SK-N-DZ (cell line): Measurements from ENCODE around the gene TRABD2B.

ENCODE experiments used
- DNase-seq: peaks from one replicate; pipeline ENCODE4 v3.0.0-alpha.2; 2015; ENCODE audit warnings: low spot score

Gene TRABD2B

DNA sequence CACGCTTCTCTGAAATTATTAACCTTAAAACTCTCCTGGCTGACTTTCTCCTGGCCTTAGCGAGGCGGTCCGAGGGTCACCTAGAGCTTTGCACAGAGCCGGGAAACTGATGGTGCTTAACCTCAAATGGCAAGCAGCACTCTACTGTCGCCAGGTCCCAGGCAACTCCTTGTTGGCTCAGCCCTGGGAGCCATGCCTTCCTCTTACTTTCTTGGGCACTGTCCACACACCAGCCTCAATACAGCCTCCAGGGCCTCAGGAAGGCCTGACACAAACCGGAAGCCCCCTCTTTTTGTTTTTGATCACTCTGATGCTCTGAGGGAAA lies 3.8 kb downstream of the TRABD2B start:
- no peak for DNase-seq

DNA sequence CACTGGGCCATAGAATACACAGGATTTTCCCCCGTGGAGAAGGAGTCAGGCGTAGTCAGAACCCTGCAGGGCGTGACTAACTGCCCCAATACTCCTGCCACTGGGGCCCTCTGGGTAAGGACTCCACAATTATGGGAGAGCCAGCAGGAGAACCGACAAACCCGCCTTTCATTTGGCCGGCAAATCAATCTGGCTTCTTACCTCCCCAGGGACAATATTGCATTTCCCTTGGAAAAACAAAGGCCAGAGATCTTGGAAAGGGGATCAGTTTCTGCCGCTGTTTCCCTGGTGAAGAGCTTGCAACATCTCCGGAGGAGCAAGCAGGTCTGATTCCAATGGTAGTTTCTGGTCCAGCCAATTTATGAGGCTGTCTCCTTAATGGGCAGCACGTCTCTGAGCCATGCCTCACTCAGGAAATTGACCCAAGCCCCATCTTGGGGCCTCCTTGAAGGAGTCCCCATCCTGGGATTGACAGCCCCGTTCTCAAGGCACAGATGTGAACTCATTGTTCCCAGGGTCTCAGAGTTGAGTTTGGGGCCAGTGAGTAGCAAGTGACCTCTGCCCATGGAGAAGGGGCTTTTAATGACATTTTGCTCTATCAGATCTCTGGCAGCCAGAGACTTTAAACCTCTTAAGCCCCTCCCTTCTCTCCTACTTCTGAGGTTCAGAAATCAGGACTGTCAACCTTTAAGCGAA lies 4.3 kb downstream of the TRABD2B start:
- no peak for DNase-seq

DNA sequence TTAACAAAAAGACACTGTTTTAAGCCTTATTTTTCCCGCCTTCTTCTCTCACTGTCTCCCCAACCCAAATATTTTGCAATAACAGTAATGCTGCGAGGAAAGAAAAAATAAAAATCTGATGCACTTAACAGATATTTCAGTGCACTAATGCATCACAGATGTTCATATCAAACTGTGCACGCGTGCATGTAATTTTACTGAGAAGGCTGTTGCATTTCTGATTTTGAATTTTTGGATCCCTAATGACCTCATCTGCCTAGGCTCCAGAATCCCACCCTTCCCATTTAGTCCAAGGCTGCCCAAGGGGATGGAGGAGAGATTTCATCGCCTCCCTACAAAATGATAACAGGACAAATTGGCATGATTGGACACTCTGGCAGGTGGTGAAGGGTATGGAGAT lies 5.5 kb downstream of the TRABD2B start:
- DNase-seq = no peak

DNA sequence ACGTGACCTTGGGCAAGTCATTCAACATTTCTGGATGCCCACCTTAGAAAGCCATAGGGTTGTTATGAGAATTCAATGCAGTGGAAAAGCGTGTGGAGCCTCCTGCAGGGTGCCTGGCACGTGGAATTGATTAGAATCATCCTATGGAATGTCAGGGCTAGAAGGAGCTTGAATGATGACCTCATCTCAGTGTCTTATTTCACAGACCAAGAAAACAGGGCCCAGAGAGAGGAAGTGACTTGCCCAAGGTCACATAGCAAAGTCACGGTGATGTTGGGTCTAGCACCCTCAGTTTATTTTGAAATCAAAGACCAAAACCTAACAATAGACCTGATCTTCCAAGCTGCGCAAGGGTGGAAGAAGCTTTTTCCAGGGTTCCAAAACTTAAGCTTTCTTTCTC lies 6.0 kb downstream of the TRABD2B start:
- DNase-seq = no peak

DNA sequence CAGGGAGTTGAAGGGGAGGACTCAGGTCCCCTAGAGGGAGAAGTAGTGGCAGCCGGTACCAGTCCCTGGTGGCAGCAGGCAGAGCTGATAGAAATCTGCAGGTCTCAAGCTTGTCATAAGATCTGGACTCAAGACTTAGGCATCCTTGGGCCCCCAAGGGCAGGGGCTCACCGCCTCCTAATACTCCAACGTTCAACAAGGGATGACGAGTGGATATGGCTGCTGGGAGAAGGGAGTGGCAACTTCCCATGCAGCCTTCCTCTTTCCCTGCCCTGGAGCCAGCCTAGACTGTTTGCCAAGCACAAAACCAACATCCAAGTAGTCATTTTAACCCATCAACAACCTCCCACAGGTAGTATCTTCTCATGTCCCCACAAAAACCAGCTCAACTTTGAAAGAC lies 6.9 kb downstream of the TRABD2B start:
- DNase-seq = no peak

DNA sequence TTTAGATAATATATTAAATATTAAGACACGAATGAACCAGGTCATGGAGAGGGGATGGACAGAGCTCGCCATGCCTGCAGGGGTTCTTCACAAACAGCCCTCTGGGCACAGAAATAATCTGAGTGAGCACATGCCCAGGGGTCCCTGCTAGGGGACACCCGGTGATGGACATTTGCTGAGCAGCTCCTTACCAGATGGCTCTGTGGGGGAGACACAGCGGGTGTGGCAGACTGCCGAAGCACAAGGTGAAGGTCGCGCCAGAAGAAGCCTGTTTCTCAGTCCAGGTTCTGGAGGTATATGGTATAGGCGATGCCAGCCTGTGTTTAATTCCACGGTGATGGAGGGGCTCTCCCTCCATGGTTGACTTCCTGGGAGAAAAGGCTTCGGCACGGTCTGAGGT lies 9.6 kb downstream of the TRABD2B start:
- DNase-seq = no peak

DNA sequence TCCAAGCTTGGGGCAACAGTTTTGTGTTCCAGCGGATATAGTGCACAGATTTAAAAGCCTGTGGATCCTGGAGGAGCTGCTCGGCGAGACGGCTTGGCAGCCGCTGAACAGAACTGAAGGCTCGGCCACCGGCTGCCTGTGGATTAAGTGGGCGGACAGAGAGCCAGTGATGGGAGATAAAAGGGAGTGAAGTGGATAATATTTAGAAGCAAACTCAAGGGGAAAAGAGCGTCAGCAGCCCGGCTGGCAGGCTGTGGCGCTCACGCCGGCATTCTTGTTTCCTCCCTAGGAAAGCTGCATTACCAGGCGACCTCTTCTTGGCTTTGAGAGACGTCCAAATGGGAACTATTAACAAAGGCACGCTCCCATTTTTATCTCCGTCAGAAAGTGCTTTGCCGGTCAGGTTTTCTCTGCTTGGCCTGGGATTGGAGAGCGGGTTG lies 10.4 kb downstream of the TRABD2B start:
- no peak for DNase-seq

DNA sequence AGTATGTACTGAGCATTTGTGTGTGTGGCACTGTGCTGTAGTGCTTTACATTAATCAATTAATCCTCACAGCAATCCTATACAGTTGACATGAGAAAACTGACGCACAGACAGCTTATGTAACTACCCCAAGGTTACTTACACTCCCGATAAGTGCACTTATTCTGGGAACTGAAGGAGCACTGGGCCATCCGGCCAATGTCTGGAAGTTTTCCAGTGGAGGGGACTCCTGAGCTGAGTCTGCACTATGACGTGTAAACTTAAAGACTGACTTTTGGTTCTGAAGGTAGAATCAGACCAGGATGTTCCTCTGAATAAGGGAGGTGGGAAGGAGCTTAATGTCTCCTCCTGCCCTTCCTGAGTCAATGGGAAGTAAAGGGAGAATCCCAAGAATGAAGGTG lies 12.2 kb downstream of the TRABD2B start:
- DNase-seq = no peak

DNA sequence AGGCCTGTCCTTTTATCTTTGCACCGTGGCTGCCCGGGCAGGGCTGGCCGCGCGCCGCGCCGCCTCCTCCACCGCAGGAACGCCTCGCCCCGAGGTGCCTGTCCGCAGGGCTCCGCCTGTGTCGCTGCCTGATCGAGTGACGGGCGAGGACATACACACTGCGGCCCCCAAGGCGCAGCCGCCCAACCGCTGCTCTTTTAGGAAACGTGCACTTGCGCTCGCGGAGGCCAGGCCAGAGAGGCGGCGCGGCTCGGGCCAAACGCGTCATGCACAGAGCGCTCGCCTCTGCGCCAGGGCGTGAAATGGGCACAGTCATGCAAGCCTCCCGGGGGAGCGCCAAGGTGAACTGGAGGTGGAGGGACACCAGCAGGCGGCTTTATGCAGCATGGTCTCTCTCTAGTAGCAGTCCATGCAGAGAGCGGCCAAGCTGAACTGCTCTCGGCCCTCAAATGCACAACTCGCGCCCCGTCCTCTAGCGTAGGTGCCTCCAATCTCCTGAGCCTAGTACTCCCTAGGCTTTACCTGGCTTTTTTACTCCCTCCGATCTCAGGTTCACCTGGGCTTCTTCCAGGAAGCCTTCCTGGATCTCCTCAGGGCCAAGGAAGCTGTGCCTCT lies 12.9 kb downstream of the TRABD2B start:
- DNase-seq = no peak

DNA sequence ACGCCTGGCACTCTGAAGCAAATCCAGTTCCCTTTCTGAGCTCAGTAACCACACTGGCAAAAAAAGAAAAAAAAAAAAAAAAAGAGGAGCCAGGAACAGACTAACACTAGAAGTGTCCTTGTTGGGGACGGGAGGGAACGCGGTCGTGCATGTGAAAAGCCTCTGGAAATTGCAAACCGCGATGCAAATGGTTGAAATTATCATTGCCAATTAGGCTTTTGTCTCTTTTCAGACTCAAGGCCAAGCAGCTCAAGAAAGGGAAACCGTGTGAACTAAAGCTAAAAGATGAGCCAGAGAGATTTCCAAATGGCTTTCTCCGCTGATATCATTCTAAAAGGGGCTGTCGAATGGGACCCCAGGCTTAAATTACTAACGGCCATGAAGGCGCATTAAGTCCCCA lies 13.5 kb downstream of the TRABD2B start:
- no peak for DNase-seq

DNA sequence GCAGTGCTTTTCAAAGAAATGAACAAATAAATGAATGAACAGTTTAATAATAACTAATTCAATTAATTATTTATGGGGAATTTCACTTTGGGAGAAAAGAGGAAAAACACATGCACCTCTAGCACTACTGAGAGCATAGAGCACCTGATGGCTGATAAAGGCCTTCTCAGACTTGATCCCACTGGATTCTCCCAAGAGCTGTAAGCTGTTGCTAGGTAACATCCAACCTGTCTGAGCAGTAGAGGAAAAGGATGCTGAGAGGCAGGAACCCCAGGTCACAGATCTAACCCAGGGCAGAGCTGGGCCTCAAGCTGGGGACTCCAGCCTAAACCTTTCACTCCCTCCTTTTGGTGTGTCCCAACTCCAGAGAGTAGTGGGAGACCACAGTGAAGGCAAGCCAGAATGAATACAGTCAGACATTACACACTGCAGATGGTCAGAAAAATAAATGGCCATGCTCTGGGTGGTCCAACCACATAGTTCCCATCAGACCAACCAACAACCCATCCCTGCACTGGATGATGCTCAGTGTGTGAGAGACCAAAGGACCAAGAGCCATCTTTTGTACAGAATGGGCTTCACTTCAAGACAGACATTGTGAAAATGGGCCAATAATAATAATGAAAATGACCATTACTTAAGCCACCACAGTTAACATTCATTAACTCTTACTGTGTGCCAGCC lies 15.4 kb downstream of the TRABD2B start:
- no peak for DNase-seq

DNA sequence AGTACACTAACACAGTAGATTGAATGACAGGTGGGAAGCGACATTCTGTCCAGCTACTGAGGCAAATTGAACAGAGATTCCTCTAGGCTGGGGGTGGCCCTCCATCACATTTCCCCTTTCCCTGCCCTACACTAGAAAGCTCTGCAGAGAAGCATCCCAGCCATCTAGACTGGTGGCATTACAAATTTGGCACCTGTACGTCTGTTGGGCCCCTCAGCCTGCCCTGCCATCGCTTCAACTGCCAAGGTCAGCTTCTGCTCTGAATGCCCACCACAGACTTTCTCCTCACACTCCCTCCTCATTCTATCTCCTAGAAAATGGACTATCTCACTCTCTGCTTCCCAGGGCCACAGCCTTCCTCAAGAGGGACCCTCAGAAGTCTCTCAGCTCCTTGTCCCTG lies 16.7 kb downstream of the TRABD2B start:
- no peak for DNase-seq

DNA sequence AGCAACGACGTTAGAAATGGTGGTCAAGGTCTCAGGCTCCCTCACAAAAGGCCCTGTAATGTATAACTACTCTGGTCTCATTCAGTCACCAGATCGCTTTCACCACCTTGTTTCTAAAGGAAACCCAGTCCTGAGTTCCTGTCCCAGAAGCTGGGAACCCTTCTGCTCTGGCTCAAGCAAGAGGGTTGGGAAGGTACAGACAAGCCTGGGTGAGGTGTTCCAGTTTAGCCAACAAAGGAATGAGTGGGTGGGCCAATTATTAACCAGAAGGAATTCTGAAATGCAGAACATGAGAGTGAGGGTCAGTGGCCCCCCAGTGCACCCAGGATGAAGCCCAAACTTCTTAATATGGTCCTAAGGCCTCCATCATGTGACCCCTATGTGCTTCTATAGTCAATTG lies 17.5 kb downstream of the TRABD2B start:
- DNase-seq = no peak

DNA sequence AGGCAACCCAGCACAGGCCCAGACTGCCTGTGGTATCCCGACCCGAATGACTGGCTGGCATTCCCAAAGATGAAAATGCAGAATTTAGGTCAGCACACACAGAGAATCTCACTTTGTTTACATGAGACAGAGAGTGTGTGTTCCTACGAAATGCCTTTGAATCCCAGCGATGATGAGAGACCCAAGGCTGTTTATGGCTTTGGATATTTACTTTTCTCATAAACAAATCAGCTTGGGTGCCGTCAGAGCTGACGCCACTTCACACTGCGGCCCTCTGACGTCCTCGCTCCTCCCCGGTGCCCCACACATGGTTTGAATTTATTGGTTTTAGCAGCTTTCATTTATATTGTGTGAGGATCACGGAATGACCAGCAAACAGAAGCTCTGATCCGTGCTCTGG lies 18.7 kb downstream of the TRABD2B start:
- DNase-seq = no peak

DNA sequence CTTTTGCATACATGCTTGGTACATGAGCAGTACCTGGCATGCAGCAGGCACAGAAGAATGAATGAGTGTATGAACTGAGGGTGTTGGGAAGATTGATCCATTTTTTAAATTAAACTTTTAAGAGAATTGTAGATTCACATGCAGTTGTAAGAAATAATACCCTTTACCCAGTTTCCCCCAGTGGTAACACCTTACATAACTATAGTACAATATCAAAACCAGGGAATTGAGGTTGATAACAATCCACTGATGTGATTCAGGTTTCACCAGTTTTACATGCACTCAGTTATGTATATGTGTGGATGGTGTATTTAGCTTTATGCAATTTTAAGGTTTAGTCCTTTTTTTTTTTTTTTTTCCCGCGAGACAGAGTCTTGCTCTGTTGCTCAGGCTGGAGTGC lies 20.5 kb downstream of the TRABD2B start:
- no peak for DNase-seq

DNA sequence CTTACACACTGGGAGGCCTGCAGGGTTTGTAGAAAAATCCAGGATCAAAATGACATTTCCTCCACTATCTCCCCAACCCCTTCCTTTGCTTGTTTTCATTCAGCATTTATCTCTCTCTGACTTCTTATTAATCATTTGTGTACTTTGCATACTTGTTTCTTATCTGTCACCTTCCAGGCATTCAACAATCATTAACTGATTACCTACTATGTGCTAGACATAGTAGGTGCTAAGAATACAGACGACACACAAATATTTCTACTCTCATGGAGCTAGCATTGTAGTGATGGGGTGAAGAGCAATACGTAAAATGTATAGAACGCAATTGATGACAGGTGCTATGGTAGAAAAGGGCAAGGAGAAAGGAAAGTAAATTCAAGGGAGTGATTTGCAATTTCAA lies 20.9 kb downstream of the TRABD2B start:
- DNase-seq = no peak

DNA sequence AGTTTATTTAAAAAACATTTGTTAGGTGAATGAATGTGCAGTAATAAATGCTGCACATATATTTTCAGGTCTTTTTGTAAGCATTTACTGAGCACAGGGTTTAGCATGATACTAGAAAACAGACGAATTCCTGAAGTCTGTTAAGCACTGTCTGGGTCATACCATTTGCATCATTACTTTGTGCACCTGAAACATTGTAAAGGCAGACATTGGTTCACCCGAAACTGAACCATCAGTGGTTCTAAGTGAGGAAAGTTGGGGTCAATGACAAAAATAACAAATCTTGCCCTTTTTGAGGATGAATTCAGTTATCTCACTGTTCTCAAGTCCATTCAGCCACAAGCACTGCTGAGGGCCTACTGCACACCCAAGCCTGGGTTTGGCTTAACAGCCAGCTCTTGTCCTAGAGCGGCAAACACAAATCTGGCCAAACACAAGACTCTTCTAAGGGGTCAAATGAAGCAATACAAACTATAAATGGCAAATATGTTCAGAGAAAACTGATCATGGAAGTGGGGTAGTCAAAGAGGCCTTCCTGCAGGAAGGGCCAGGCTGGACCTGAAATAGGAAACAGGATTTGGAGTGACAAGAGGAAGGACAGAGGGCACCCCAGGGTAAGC lies 21.8 kb downstream of the TRABD2B start:
- DNase-seq = no peak

DNA sequence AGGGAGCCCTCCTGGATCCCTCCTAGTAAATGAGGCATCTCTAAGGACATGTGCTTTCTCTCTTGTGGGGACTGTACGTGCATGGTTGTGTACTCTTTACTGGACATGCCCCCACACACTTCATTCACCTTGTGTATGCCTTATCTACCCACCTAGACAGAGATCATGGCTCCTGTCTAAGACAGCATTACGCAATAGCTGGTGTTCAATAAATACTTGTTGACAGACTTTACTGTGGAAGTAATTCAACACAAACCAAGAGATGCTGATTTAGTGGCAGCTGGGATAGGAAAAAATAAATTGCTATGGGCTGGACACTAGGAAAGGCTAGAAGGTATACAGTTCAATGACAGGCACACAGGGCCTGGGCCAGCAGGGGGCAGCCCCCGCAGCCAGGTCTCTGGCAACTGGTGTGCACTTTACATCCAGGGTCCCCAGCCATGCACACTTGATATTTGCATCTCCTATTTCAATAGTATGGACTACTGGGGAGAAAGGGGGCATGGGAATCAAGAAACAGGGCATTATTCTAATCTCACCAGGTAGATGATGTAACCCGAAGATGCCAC lies 24.2 kb downstream of the TRABD2B start:
- no peak for DNase-seq

DNA sequence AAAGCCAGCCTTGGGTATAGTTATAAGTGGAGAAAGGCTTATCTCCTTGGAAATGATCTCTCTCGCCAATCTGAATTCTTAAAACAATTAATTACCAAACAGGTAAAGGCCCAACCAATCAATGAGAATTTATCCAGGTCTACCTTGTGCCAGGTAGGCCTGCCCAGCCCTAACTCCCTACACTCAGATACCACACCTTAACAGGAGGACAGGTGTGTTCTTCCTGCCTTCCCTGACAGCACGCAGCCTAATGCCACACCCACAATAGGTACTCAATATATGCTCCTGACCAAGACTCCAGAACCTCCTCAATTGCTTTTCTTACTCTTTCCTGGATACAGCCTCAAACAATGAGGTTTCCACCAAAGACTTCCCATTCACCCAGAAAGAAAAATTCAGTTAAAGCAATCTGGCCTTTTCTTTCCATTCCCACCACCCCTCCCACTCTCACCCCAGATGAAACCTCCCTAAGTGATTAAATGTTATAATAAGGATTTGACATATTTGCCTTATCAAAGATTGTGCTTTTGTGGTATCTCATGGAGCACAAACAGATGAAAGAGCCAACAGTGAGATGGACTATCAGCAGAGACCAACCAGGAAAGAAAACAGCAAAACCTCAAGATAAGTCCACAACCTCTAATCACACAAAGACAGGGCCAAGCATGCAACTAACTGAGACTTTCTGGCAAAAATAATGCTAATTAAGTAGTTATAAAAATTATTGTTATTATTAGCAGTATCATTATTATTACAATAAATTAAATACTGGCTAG lies 25.6 kb downstream of the TRABD2B start:
- DNase-seq = no peak

DNA sequence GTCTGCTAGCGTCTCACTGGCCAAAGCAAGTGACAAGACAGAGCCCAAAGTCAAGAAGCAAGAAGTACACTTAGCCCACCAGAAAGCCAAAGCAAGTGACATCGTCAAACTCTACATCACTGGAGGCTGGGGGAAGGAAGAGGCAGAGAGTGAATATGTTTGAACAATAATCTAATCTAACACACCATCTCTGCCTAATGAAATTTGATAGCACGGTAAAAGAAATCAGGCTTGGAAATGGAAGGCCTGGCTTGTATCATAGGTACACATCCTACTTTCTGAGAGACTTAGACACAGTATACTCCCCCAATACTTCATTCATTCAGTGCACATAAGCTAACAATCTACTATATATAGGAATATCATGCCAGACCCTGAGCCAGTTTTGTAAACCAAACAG lies 26.3 kb downstream of the TRABD2B start:
- DNase-seq = peak; percentile 90

DNA sequence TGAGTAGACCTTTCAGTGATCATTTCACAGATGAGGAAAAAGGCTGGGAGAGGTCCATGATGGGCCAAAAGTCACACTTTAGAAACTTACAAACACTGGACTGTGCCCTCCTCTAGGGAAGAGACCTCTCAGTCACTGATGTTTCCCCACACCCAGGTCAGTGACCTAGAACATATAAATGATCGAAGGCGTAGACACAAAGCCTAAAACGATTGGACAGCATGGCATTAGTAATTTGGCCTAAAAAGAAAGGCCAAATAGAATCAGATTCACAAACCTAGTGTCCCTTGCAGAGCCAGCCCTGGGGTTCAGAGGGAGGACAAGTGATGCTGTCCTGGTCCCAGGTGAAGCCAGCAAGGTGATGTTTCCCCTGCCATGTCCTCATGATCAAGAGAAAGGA lies 27.7 kb downstream of the TRABD2B start:
- DNase-seq = no peak

DNA sequence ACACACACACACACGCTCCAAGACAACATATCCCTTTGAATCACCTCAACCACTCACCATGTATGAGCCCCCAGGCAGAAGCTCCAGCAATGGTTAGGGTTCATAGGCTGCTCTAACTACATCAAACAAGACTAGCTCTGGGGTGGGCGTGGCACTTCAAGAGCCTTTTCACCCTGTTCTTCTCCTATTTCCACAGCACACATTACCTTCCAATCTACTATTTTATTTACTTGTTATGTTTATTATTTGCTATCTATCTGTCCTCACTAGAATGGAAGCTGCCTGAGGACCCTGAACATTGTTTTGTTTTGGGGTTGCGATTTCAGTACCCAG lies 28.7 kb downstream of the TRABD2B start:
- no peak for DNase-seq
